Endothelial cell of umbilical vein (primary cell): ENCODE measurements around the gene RAB31. TPM values are rescaled to one million over a fixed set of nuclear protein-coding genes. Genes with fewer than 3 reads are reported as not detected.

Source experiments
- BruUV-seq: library from RNA; stranded (reverse); fragments of 400-500 nt; replicated peaks from 2 replicates; lab custom pipeline; 2021; lab: Mats Ljungman, UMichigan
- CTCF ChIA-PET: fragments of 300-600, 350-600 bp; sonication (Branson Sonifier 250); formaldehyde crosslinking; loops from one replicate; lab custom pipeline; 2021; ENCODE audit warnings: antibody characterized with exemption, inconsistent platforms; lab: Charles Lee
- POLR2A ChIA-PET: fragments of 300-600, 350-600 bp; sonication (Branson Sonifier 250); formaldehyde crosslinking; loops from one replicate; lab custom pipeline; 2021; ENCODE audit warnings: antibody characterized with exemption, inconsistent platforms; lab: Charles Lee
- DNase-seq: peaks from one replicate; pipeline ENCODE4 v3.0.0-alpha.2; 2011; ENCODE audit warnings: low read depth, low spot score
- FAIRE-seq: peaks from 2 replicates; lab custom pipeline; 2011; peaks lifted over from hg19 to GRCh38; lab: Jason Lieb, UNC
- H2AFZ ChIP-seq: 2 replicates; pipeline ENCODE4 v1.6.0; 2012; ENCODE audit warnings: low read depth, low read length, control low read depth, inconsistent platforms
- H3K27ac ChIP-seq: 2 replicates; pipeline ENCODE4 v1.5.1; 2011; ENCODE audit warnings: low read depth, mild to moderate bottlenecking, control low read depth, low read length, moderate library complexity; ENCODE audit not compliant: insufficient read depth
- H3K27me3 ChIP-seq, 2 experiments: 2 replicates each; pipeline versions ENCODE4 v1.6.0 to v1.6.1; 2011; ENCODE audit warnings: low read length in 2 of 2, mixed read lengths in 1 of 2; ENCODE audit not compliant: control insufficient read depth in 2 of 2, insufficient read depth in 2 of 2
- H3K36me3 ChIP-seq, 2 experiments: 2 replicates in 1 of 2; 3 replicates in 1 of 2; pipeline ENCODE4 v1.5.1; 2011; ENCODE audit warnings: low read length in 2 of 2, mild to moderate bottlenecking in 1 of 2, moderate library complexity in 1 of 2; ENCODE audit not compliant: control insufficient read depth in 2 of 2, insufficient read depth in 2 of 2; ENCODE audit errors: extremely low read depth in 1 of 2
- H3K4me1 ChIP-seq: 3 replicates; pipeline ENCODE4 v1.5.1; 2011; ENCODE audit warnings: mild to moderate bottlenecking, low read length; ENCODE audit not compliant: control insufficient read depth, insufficient read depth; ENCODE audit errors: extremely low read depth
- H3K4me2 ChIP-seq: 2 replicates; pipeline ENCODE4 v1.6.1; 2011; ENCODE audit warnings: low read length, control low read depth, mixed read lengths; ENCODE audit not compliant: insufficient read depth
- H3K4me3 ChIP-seq, 3 experiments: fragments of 200-600 bp in 1 of 3; sonication (generic), shearing (Covaris generic) in 1 of 3; replicated peaks in 1 of 3; 2 replicates each; pipeline ENCODE4 v1.5.1; 2011 to 2016; ENCODE audit warnings: control low read depth in 3 of 3, low read length in 3 of 3, mild to moderate bottlenecking in 2 of 3, inconsistent platforms in 1 of 3, low read depth in 1 of 3, moderate library complexity in 1 of 3; ENCODE audit not compliant: insufficient read depth in 1 of 3
- H3K79me2 ChIP-seq: 2 replicates; pipeline ENCODE4 v1.6.0; 2012; ENCODE audit warnings: low read length, inconsistent platforms; ENCODE audit not compliant: control insufficient read depth, insufficient read depth
- H3K9ac ChIP-seq: replicated peaks from 2 replicates; pipeline ENCODE3; 2011; ENCODE audit warnings: low read length, control low read depth; ENCODE audit not compliant: insufficient read depth; ENCODE audit errors: extremely low read depth
- H3K9me1 ChIP-seq: replicated peaks from 3 replicates; pipeline ENCODE4 v1.6.0; 2011; ENCODE audit warnings: mild to moderate bottlenecking, low read length; ENCODE audit not compliant: control insufficient read depth, insufficient read depth; ENCODE audit errors: extremely low read depth
- H3K9me3 ChIP-seq: replicated peaks from 2 replicates; pipeline ENCODE4 v1.5.1; 2012; ENCODE audit warnings: low read length, inconsistent platforms; ENCODE audit not compliant: control insufficient read depth, insufficient read depth
- H4K20me1 ChIP-seq: replicated peaks from 2 replicates; pipeline ENCODE3; 2011; ENCODE audit warnings: mild to moderate bottlenecking, low read length; ENCODE audit not compliant: control insufficient read depth, insufficient read depth; ENCODE audit errors: extremely low read depth
- CTCF ChIP-seq, 2 donors: IDR thresholded peaks; 1 replicate in 1 of 2; 2 replicates in 1 of 2; pipeline ENCODE4 v1.5.1; 2011; ENCODE audit warnings: low read length in 2 of 2, mild to moderate bottlenecking in 2 of 2, moderate library complexity in 2 of 2, control low read depth in 1 of 2, inconsistent platforms in 1 of 2, low read depth in 1 of 2; ENCODE audit not compliant: insufficient read depth in 1 of 2; ENCODE audit errors: extremely low read depth in 1 of 2
- EZH2 ChIP-seq: IDR thresholded peaks from 2 replicates; pipeline ENCODE4 v1.6.1; 2012; ENCODE audit warnings: borderline replicate concordance, low read depth, mild to moderate bottlenecking, moderate library complexity, low read length, inconsistent platforms; ENCODE audit not compliant: severe bottlenecking
- FOS ChIP-seq: IDR thresholded peaks from 2 replicates; pipeline ENCODE4 v1.6.1; 2011; ENCODE audit warnings: mild to moderate bottlenecking, low read length, moderate library complexity, borderline replicate concordance; ENCODE audit not compliant: insufficient read depth
- GATA2 ChIP-seq: IDR thresholded peaks from 2 replicates; pipeline ENCODE4 v1.7.0; 2011; ENCODE audit warnings: low read depth, mild to moderate bottlenecking, moderate library complexity, mixed read lengths, low read length; ENCODE audit not compliant: insufficient read length, insufficient read depth
- MYC ChIP-seq: IDR thresholded peaks from one replicate; pipeline ENCODE4 v1.6.1; 2011; ENCODE audit warnings: mild to moderate bottlenecking, low read depth, low read length
- POLR2A ChIP-seq: IDR thresholded peaks from 2 replicates; pipeline ENCODE4 v1.6.1; 2012; ENCODE audit warnings: low read depth, mild to moderate bottlenecking, control low read depth, low read length
- POLR2AphosphoS5 ChIP-seq: IDR thresholded peaks from 2 replicates; pipeline ENCODE4 v1.6.1; 2012; ENCODE audit warnings: low read depth, mild to moderate bottlenecking, control low read depth, low read length, moderate library complexity; ENCODE audit not compliant: insufficient read depth
- dilution Hi-C: fragments of 300-500 bp; cut with MboI; formaldehyde crosslinking; loops from one replicate; pipeline ENCODE4 v1.15.0; 2019; ENCODE audit warnings: low sequenced_read_pairs; ENCODE audit not compliant: extremely low pct_ligation_motif_present
- intact Hi-C: fragments of 100-400 bp; cut with micrococcal nuclease; formaldehyde crosslinking; loops from one replicate; pipeline ENCODE4 v1.10.0; 2022
- polyA plus RNA-seq, 4 experiments: library from polyadenylated mRNA; depleted of rRNA in 3 of 4; stranded (reverse) in 3 of 4; unstranded in 1 of 4; fragments of >200 nt; gene quantifications; 2 replicates each; pipeline versions ENCODE4 v1.2.1 to v1.2.3, GENCODE V29; 2011 to 2012; ENCODE audit warnings: missing spikeins in 1 of 4
- total RNA-seq: library from RNA; stranded (reverse); gene quantifications from 2 replicates; pipeline ENCODE4 v1.2.3, GENCODE V29; 2021

Gene RAB31
- total and polyA plus RNA-seq, 2 donors (not counting 3 experiments of a cell fraction or from before 2014, with no cell fraction given) = 30.5 TPM

GRCh38 chr18:9730786-9731185, 22.7 kb downstream of the RAB31 start:
- Histone ChIP-seq H3K4me2 (no peak overlapping the region), H3K9me3 (no peaks in the 10 kb centered on the region), H2AFZ (no peak overlapping the region), H3K27me3 (no peaks in the 10 kb centered on the region), H3K9ac (no peak overlapping the region), H3K36me3 (peaks cover 0 to 3% of the 10 kb centered on the region in 2 experiments), H3K4me3 (no peak overlapping the region), H4K20me1 (no peaks in the 10 kb centered on the region), H3K27ac (no peak overlapping the region), H3K4me1 (peaks cover 4% of the 10 kb centered on the region), H3K9me1 (no peaks in the 10 kb centered on the region), H3K79me2 (no peaks in the 10 kb centered on the region)
- FAIRE-seq (no peak), DNase-seq (no peak)
- BruUV-seq = no TSS peak
- TF ChIP-seq POLR2AphosphoS5 (no peak), FOS (no peak), GATA2 (no peak), POLR2A (no peak), CTCF (IDR thresholded peaks at IDR 0.05; ENCODE audit: extremely low read depth in 1 of 2, insufficient read depth in 1 of 2, low read depth in 1 of 2, low read length in 2 of 2) (no peak), EZH2 (no peak), MYC (no peak)
- POLR2A ChIA-PET = no interaction called here
- dilution Hi-C loops = no loop called here
- intact Hi-C loops = no loop called here
- CTCF ChIA-PET = interaction anchor here (1.9 kb wide), 1 partner anchor 155 kb away, joined by 5 read pairs; no protein-coding TSS in a partner anchor
